Endodermal cell (in vitro differentiated cells): ENCODE data around the gene COL28A1. TPM values are rescaled to one million over a fixed set of nuclear protein-coding genes. Genes with fewer than 3 reads are reported as not detected.
"Not testable (repeated sequence)": the region's sequence is repeated elsewhere in the genome, so short reads cannot be mapped to it uniquely, and the experiment has no call there.

ENCODE experiments used
- DNase-seq: peaks from one replicate; pipeline ENCODE4 v3.0.0-alpha.2; 2017
- H3K27ac ChIP-seq: 2 replicates; pipeline ENCODE4 v1.5.1; 2013; ENCODE audit warnings: mild to moderate bottlenecking, low read depth, low read length, moderate library complexity
- H3K27me3 ChIP-seq: 2 replicates; pipeline ENCODE4 v1.6.1; 2013; ENCODE audit warnings: mild to moderate bottlenecking, low read length, moderate library complexity; ENCODE audit not compliant: insufficient read depth, control insufficient read depth, poor library complexity, severe bottlenecking
- H3K36me3 ChIP-seq: 2 replicates; pipeline ENCODE4 v1.7.0; 2013; ENCODE audit warnings: mild to moderate bottlenecking, low read length, moderate library complexity; ENCODE audit not compliant: control insufficient read depth, insufficient read depth
- H3K4me1 ChIP-seq: one replicate; pipeline ENCODE4 v1.7.0; 2013; ENCODE audit warnings: low read length; ENCODE audit not compliant: control insufficient read depth, insufficient read depth
- H3K4me3 ChIP-seq: 2 replicates; pipeline ENCODE4 v1.5.1; 2013; ENCODE audit warnings: mild to moderate bottlenecking, low read length, moderate library complexity
- H3K9ac ChIP-seq: 2 replicates; pipeline ENCODE4 v1.6.1; 2013; ENCODE audit warnings: mild to moderate bottlenecking, low read length, moderate library complexity; ENCODE audit not compliant: poor library complexity, severe bottlenecking; ENCODE audit errors: extremely low read depth
- H3K9me3 ChIP-seq: 2 replicates; pipeline ENCODE4 v1.6.1; 2013; ENCODE audit warnings: mild to moderate bottlenecking, low read length, moderate library complexity; ENCODE audit not compliant: control insufficient read depth
- H3K27ac Mint-ChIP-seq: 2 replicates; pipeline ENCODE4 v1.8.0; 2020; ENCODE audit warnings: mixed read lengths
- H3K27me3 Mint-ChIP-seq: 2 replicates; pipeline ENCODE4 v1.8.0; 2021; ENCODE audit warnings: mild to moderate bottlenecking, mixed read lengths; ENCODE audit not compliant: insufficient read depth
- H3K36me3 Mint-ChIP-seq: 2 replicates; pipeline ENCODE4 v1.8.0; 2020; ENCODE audit warnings: low read depth, mixed read lengths
- H3K4me1 Mint-ChIP-seq: 2 replicates; pipeline ENCODE4 v1.8.0; 2020; ENCODE audit warnings: mixed read lengths
- H3K4me3 Mint-ChIP-seq: 2 replicates; pipeline ENCODE4 v1.8.0; 2020; ENCODE audit warnings: mild to moderate bottlenecking, moderate library complexity, mixed read lengths
- H3K9me3 Mint-ChIP-seq: 2 replicates; pipeline ENCODE4 v1.8.0; 2020; ENCODE audit warnings: mild to moderate bottlenecking, mixed read lengths
- WGBS, 2 experiments: methylation state at CpG; one replicate each; pipeline versions ENCODE4 v1.1.5 to v1.1.7; 2013; ENCODE audit warnings: missing lambda C conversion rate in 2 of 2, mixed read lengths in 1 of 2; ENCODE audit not compliant: insufficient coverage in 1 of 2, insufficient read length in 1 of 2; 5-methylcytosine and 5-hydroxymethylcytosine counted together
- total RNA-seq, 2 donors: library from RNA; stranded (reverse); fragmentation: NEBNext Ultra II Directional in 1 of 2; extraction: Animal tissue kit (Norgen Biotek cat#: 25700) in 1 of 2; gene quantifications; 2 replicates in 1 of 2; 3 replicates in 1 of 2; pipeline ENCODE4 v1.2.1, GENCODE V29; 2021
- TF ChIP-seq, protein P1 (sequence below): fragments of 200-600 bp; sonication (generic); conservative IDR thresholded peaks from 2 replicates; pipeline ENCODE4 v1.5.0; 2021; ENCODE audit warnings: antibody characterized with exemption, mild to moderate bottlenecking

COL28A1 gene
- total RNA-seq, 2 donors from 2014 or later: 0.44 to 1.2 TPM

DNA sequence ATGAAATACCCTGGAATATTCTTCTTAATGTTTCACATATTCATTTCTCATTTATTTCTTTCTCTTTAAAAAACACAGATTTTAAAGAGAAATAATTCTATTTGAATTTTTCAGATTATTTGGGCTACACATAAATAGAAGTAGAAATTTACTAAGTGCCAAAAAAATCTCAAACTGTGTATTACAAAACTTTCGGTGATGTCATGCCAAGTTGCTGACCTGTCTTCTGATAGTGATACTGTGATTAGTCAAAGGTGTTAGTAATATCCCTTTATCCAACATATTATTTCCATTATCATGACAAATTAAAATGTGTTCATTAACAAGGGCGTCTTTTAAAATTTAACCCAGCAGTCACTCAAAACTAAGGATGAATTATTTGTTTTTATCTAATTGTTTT is 60.1 kb downstream of the COL28A1 start:
- Histone ChIP-seq H3K9me3 (no peaks in the 10 kb centered on the region), H3K36me3 (no peaks in the 10 kb centered on the region), H3K27me3 (no peaks in the 10 kb centered on the region), H3K27ac (no peak overlapping the region), H3K4me1 (no peaks in the 10 kb centered on the region), H3K9ac (no peak overlapping the region), H3K4me3 (no peak overlapping the region)
- no peak for DNase-seq
- no peaks in the 10 kb centered on the region for H3K27me3 Mint-ChIP-seq
- TF ChIP-seq, protein P1, sequence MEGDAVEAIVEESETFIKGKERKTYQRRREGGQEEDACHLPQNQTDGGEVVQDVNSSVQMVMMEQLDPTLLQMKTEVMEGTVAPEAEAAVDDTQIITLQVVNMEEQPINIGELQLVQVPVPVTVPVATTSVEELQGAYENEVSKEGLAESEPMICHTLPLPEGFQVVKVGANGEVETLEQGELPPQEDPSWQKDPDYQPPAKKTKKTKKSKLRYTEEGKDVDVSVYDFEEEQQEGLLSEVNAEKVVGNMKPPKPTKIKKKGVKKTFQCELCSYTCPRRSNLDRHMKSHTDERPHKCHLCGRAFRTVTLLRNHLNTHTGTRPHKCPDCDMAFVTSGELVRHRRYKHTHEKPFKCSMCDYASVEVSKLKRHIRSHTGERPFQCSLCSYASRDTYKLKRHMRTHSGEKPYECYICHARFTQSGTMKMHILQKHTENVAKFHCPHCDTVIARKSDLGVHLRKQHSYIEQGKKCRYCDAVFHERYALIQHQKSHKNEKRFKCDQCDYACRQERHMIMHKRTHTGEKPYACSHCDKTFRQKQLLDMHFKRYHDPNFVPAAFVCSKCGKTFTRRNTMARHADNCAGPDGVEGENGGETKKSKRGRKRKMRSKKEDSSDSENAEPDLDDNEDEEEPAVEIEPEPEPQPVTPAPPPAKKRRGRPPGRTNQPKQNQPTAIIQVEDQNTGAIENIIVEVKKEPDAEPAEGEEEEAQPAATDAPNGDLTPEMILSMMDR: no peak
- no peaks in the 10 kb centered on the region for H3K4me1 Mint-ChIP-seq
- whole genome bisulfite sequencing, 2 experiments: 90% methylated on average over 1 of the region's 2 CpGs; no CpG with 5 or more reads in 1 of the 2 experiments
- H3K36me3 Mint-ChIP-seq: no peaks in the 10 kb centered on the region
- H3K9me3 Mint-ChIP-seq: peaks cover 25% of the 10 kb centered on the region
- no peak overlapping the region for H3K4me3 Mint-ChIP-seq
- no peak overlapping the region for H3K27ac Mint-ChIP-seq

DNA sequence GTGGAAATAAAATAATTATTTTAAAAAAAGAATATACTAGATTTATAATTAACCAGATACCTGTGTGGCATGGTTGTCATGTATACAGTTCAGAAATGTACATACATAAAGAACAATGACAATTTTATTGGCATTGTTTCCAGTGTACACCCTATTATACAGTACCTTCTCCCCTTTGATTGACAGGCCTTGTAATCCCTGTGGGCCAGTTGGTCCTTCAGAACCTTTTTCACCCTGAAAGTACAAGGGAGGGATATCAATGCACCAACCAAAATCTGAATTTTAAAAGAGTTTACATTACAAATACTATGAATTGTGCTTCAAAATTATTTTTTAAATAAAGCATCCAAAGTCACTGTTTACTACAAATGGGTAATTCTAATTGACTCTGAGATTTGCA is 61.2 kb downstream of the COL28A1 start:
- Histone ChIP-seq H3K9ac (no peak overlapping the region), H3K27ac (no peak overlapping the region), H3K4me1 (no peaks in the 10 kb centered on the region), H3K9me3 (no peaks in the 10 kb centered on the region), H3K27me3 (no peaks in the 10 kb centered on the region), H3K4me3 (no peak overlapping the region), H3K36me3 (no peaks in the 10 kb centered on the region)
- Mint-ChIP-seq H3K27ac (no peak overlapping the region), H3K4me1 (no peaks in the 10 kb centered on the region), H3K9me3 (peaks cover 25% of the 10 kb centered on the region), H3K4me3 (no peak overlapping the region), H3K36me3 (no peaks in the 10 kb centered on the region), H3K27me3 (no peaks in the 10 kb centered on the region)
- no peak for DNase-seq
- TF ChIP-seq, protein P1: no peak

DNA sequence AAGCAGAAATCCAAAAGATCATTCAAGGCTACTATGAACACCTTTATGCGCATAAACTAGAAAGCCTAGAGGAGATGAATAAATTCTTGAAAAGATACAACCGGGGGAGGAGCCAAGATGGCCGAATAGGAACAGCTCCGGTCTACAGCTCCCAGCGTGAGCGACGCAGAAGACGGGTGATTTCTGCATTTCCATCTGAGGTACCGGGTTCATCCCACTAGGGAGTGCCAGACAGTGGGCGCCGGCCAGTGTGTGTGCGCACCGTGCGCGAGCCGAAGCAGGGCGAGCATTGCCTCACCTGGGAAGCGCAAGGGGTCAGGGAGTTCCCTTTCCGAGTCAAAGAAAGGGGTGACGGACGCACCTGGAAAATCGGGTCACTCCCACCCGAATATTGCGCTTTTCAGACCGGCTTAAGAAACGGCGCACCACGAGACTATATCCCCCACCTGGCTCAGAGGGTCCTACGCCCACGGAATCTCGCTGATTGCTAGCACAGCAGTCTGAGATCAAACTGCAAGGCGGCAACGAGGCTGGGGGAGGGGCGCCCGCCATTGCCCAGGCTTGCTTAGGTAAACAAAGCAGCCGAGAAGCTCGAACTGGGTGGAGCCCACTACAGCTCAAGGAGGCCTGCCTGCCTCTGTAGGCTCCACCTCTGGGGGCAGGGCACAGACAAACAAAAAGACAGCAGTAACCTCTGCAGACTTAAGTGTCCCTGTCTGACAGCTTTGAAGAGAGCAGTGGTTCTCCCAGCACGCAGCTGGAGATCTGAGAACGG is 70.5 kb downstream of the COL28A1 start:
- not testable (repeated sequence) for H3K27ac ChIP-seq, H3K4me1 ChIP-seq, H3K4me3 Mint-ChIP-seq, H3K27me3 ChIP-seq, H3K9me3 ChIP-seq, H3K4me1 Mint-ChIP-seq, H3K9ac ChIP-seq, H3K36me3 Mint-ChIP-seq, H3K27me3 Mint-ChIP-seq, H3K27ac Mint-ChIP-seq, DNase-seq, H3K4me3 ChIP-seq, H3K36me3 ChIP-seq
- 92 to 100% methylated on average over 2 to 31 of the region's 39 CpGs for WGBS, 2 experiments
- H3K9me3 Mint-ChIP-seq: peaks cover 16% of the 10 kb centered on the region

DNA sequence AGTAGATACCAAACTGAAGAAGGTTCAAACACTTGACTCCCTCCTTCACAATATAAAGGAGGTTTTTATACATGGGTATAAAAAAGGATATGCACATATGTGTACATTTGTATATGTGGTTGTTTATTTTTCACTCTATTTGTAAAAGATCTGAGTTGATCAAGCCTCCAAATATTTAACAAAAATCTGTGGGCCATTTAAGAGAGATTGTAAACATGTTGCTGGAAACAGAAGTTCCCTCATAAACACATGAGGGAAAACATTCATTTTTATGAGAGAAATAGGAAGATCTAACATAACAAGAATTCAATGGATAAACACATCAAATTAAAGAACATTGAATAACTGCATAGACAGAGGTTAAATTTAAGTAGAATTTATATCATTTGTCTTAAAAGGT is 81.7 kb downstream of the COL28A1 start:
- Histone ChIP-seq H3K27ac (no peak overlapping the region), H3K9ac (no peak overlapping the region), H3K9me3 (peaks cover 5% of the 10 kb centered on the region), H3K27me3 (no peaks in the 10 kb centered on the region), H3K36me3 (no peaks in the 10 kb centered on the region), H3K4me1 (no peaks in the 10 kb centered on the region), H3K4me3 (no peak overlapping the region)
- DNase-seq: no peak
- H3K27ac Mint-ChIP-seq: no peak overlapping the region
- TF ChIP-seq, protein P1: no peak
- H3K4me3 Mint-ChIP-seq: no peak overlapping the region
- H3K4me1 Mint-ChIP-seq: no peaks in the 10 kb centered on the region
- no peaks in the 10 kb centered on the region for H3K36me3 Mint-ChIP-seq
- H3K9me3 Mint-ChIP-seq: peaks cover 6% of the 10 kb centered on the region
- no peaks in the 10 kb centered on the region for H3K27me3 Mint-ChIP-seq
